Endodermal cell (in vitro differentiated cells): Measurements from ENCODE around the gene PRRG3. TPM values are rescaled to one million over a fixed set of nuclear protein-coding genes. Genes with fewer than 3 reads are reported as not detected.

Experiments used
- DNase-seq: peaks from one replicate; pipeline ENCODE4 v3.0.0-alpha.2; 2017
- H3K27ac ChIP-seq: 2 replicates; pipeline ENCODE4 v1.5.1; 2013; ENCODE audit warnings: mild to moderate bottlenecking, low read depth, low read length, moderate library complexity
- H3K27me3 ChIP-seq: 2 replicates; pipeline ENCODE4 v1.6.1; 2013; ENCODE audit warnings: mild to moderate bottlenecking, low read length, moderate library complexity; ENCODE audit not compliant: insufficient read depth, control insufficient read depth, poor library complexity, severe bottlenecking
- H3K36me3 ChIP-seq: 2 replicates; pipeline ENCODE4 v1.7.0; 2013; ENCODE audit warnings: mild to moderate bottlenecking, low read length, moderate library complexity; ENCODE audit not compliant: control insufficient read depth, insufficient read depth
- H3K4me1 ChIP-seq: one replicate; pipeline ENCODE4 v1.7.0; 2013; ENCODE audit warnings: low read length; ENCODE audit not compliant: control insufficient read depth, insufficient read depth
- H3K4me3 ChIP-seq: 2 replicates; pipeline ENCODE4 v1.5.1; 2013; ENCODE audit warnings: mild to moderate bottlenecking, low read length, moderate library complexity
- H3K9ac ChIP-seq: 2 replicates; pipeline ENCODE4 v1.6.1; 2013; ENCODE audit warnings: mild to moderate bottlenecking, low read length, moderate library complexity; ENCODE audit not compliant: poor library complexity, severe bottlenecking; ENCODE audit errors: extremely low read depth
- H3K9me3 ChIP-seq: 2 replicates; pipeline ENCODE4 v1.6.1; 2013; ENCODE audit warnings: mild to moderate bottlenecking, low read length, moderate library complexity; ENCODE audit not compliant: control insufficient read depth
- H3K27ac Mint-ChIP-seq: 2 replicates; pipeline ENCODE4 v1.8.0; 2020; ENCODE audit warnings: mixed read lengths
- H3K27me3 Mint-ChIP-seq: 2 replicates; pipeline ENCODE4 v1.8.0; 2021; ENCODE audit warnings: mild to moderate bottlenecking, mixed read lengths; ENCODE audit not compliant: insufficient read depth
- H3K36me3 Mint-ChIP-seq: 2 replicates; pipeline ENCODE4 v1.8.0; 2020; ENCODE audit warnings: low read depth, mixed read lengths
- H3K4me1 Mint-ChIP-seq: 2 replicates; pipeline ENCODE4 v1.8.0; 2020; ENCODE audit warnings: mixed read lengths
- H3K4me3 Mint-ChIP-seq: 2 replicates; pipeline ENCODE4 v1.8.0; 2020; ENCODE audit warnings: mild to moderate bottlenecking, moderate library complexity, mixed read lengths
- H3K9me3 Mint-ChIP-seq: 2 replicates; pipeline ENCODE4 v1.8.0; 2020; ENCODE audit warnings: mild to moderate bottlenecking, mixed read lengths
- WGBS, 2 experiments: methylation state at CpG; one replicate each; pipeline versions ENCODE4 v1.1.5 to v1.1.7; 2013; ENCODE audit warnings: missing lambda C conversion rate in 2 of 2, mixed read lengths in 1 of 2; ENCODE audit not compliant: insufficient coverage in 1 of 2, insufficient read length in 1 of 2; 5-methylcytosine and 5-hydroxymethylcytosine counted together
- long read RNA-seq, 4 experiments: library from polyadenylated mRNA in 2 of 4; library from RNA in 1 of 4; library from capped mRNA in 1 of 4; stranded (forward) in 3 of 4; unstranded in 1 of 4; transcript quantifications; one replicate each; pipeline ENCODE4 v2.0.0, GENCODE V29; 2020 to 2021; ENCODE audit warnings: inconsistent platforms in 1 of 4
- polyA plus RNA-seq, 2 experiments: library from polyadenylated mRNA; stranded (reverse); fragments of 50-300 nt; gene quantifications; one replicate each; pipeline ENCODE4 v1.2.3, GENCODE V29; 2013
- total RNA-seq, 2 donors: library from RNA; stranded (reverse); fragmentation: NEBNext Ultra II Directional in 1 of 2; extraction: Animal tissue kit (Norgen Biotek cat#: 25700) in 1 of 2; gene quantifications; 2 replicates in 1 of 2; 3 replicates in 1 of 2; pipeline ENCODE4 v1.2.1, GENCODE V29; 2021
- TF ChIP-seq, protein P1 (sequence below): fragments of 200-600 bp; sonication (generic); conservative IDR thresholded peaks from 2 replicates; pipeline ENCODE4 v1.5.0; 2021; ENCODE audit warnings: antibody characterized with exemption, mild to moderate bottlenecking

PRRG3 gene
- 10 to 100 TPM in 1 of 2 donors, 1 to 10 TPM in 1; 4.8 to 11.4 TPM for total RNA-seq
- 7.3 TPM for polyA plus RNA-seq (2013, experiment 1 of 2)
- 5.5 TPM for polyA plus RNA-seq (2013, experiment 2 of 2)
- long read RNA-seq, experiment 1, result 0 reads
- long read RNA-seq, experiment 2, partial matches to known transcripts, result 0 of 5 reads
- long read RNA-seq, experiment 2, other reads (novel, unspliced or antisense), result 4 of 5 reads
- long read RNA-seq, experiment 3, full-length matches to known transcripts, result 1 of 2 reads
- long read RNA-seq, experiment 3, partial matches to known transcripts, result 0 of 2 reads
- long read RNA-seq, experiment 3, other reads (novel, unspliced or antisense), result 1 of 2 reads
- long read RNA-seq, experiment 4, partial matches to known transcripts, result 0 of 2 reads
- long read RNA-seq, experiment 4, other reads (novel, unspliced or antisense), result 2 of 2 reads

- H3K36me3 Mint-ChIP-seq, result no peaks in the 10 kb centered on the region
- Histone ChIP-seq H3K27me3 (no peaks in the 10 kb centered on the region), H3K27ac (no peak within 1 kb of the TSS), H3K9me3 (no peaks in the 10 kb centered on the region), H3K9ac (no peak within 1 kb of the TSS), H3K4me3 (peak within 1 kb of the TSS; percentile 74), H3K36me3 (no peaks in the 10 kb centered on the region), H3K4me1 (no peaks in the 10 kb centered on the region)
- DNase-seq, result peak; percentile 69
- H3K9me3 Mint-ChIP-seq, result peaks cover 40% of the 10 kb centered on the region
- H3K27me3 Mint-ChIP-seq, result peaks cover 25% of the 10 kb centered on the region
- 4 to 20% methylated on average over 4 to 66 of the region's 100 CpGs for whole genome bisulfite sequencing, 2 experiments
- peaks cover 5% of the 10 kb centered on the region for H3K4me1 Mint-ChIP-seq
- peak within 1 kb of the TSS; percentile 65 for H3K4me3 Mint-ChIP-seq
- no peak within 1 kb of the TSS for H3K27ac Mint-ChIP-seq
- TF ChIP-seq, protein P1, sequence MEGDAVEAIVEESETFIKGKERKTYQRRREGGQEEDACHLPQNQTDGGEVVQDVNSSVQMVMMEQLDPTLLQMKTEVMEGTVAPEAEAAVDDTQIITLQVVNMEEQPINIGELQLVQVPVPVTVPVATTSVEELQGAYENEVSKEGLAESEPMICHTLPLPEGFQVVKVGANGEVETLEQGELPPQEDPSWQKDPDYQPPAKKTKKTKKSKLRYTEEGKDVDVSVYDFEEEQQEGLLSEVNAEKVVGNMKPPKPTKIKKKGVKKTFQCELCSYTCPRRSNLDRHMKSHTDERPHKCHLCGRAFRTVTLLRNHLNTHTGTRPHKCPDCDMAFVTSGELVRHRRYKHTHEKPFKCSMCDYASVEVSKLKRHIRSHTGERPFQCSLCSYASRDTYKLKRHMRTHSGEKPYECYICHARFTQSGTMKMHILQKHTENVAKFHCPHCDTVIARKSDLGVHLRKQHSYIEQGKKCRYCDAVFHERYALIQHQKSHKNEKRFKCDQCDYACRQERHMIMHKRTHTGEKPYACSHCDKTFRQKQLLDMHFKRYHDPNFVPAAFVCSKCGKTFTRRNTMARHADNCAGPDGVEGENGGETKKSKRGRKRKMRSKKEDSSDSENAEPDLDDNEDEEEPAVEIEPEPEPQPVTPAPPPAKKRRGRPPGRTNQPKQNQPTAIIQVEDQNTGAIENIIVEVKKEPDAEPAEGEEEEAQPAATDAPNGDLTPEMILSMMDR, result no peak
Measured at GRCh38 chrX:151694661-151695582, at the start of gene PRRG3. TSS of gene PRRG3 (plus strand) at chrX:151695458. CDS start at chrX:151698815, 3,357 bp downstream.

DNA sequence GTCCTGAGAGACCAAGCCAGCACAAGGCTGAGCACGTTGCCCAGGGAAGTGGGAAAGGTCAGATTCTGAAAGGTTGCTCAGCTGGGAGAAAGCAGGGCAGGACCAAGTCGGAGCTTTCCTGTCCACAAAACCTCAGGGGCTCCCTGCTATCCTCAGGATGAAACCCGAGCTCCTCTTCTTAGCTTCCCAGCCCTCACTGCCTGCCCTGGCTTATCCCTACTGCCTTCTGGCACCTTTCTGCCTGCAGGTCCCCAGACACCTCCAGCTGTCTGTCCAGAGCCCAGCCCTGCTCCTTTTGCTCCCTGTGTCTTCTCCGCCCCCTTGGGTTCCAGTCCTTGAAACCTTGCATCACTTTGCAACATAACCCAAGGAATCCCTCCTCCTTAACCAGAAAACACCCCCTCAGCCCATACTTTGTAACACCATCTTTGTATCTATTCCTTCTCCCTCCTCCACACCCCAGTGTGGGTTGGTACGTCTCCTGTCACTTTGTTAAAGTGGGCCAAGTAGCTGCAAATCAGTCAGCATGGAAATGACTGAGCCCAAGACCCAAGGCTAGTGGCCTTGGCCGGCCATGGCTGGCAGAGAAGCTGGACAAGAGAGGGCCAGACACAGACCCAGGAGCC is 20.0 kb upstream of the PRRG3 start:
- Histone ChIP-seq H3K4me3 (no peak overlapping the region), H3K9me3 (no peaks in the 10 kb centered on the region), H3K36me3 (no peaks in the 10 kb centered on the region), H3K9ac (no peak overlapping the region), H3K4me1 (no peaks in the 10 kb centered on the region), H3K27me3 (no peaks in the 10 kb centered on the region), H3K27ac (no peak overlapping the region)
- DNase-seq, result no peak
- peaks cover 60% of the 10 kb centered on the region for H3K9me3 Mint-ChIP-seq
- no peak overlapping the region for H3K4me3 Mint-ChIP-seq
- H3K36me3 Mint-ChIP-seq, result no peaks in the 10 kb centered on the region
- H3K27ac Mint-ChIP-seq, result no peak overlapping the region
- H3K27me3 Mint-ChIP-seq, result no peaks in the 10 kb centered on the region
- no peaks in the 10 kb centered on the region for H3K4me1 Mint-ChIP-seq
- TF ChIP-seq, protein P1, result no peak
- 40 to 67% methylated on average over 1 to 6 of the region's 6 CpGs for WGBS, 2 experiments

GRCh38 chrX:151676196-151676595 is 19.1 kb upstream of the PRRG3 start:
- no peaks in the 10 kb centered on the region for H3K9me3 ChIP-seq
- Mint-ChIP-seq H3K27me3 (no peaks in the 10 kb centered on the region), H3K4me1 (no peaks in the 10 kb centered on the region), H3K36me3 (no peaks in the 10 kb centered on the region), H3K27ac (no peak overlapping the region), H3K9me3 (peaks cover 62% of the 10 kb centered on the region), H3K4me3 (no peak overlapping the region)
- DNase-seq, result no peak
- WGBS, 2 experiments, result 94% methylated on average over 4 of the region's 4 CpGs; no CpG with 5 or more reads in 1 of the 2 experiments
- TF ChIP-seq, protein P1, result no peak
- no peaks in the 10 kb centered on the region for H3K36me3 ChIP-seq
- no peak overlapping the region for H3K27ac ChIP-seq
- no peaks in the 10 kb centered on the region for H3K4me1 ChIP-seq
- no peak overlapping the region for H3K9ac ChIP-seq
- H3K27me3 ChIP-seq, result no peaks in the 10 kb centered on the region
- no peak overlapping the region for H3K4me3 ChIP-seq
